H9 (cell line): ENCODE measurements around the gene SNN. TPM values are rescaled to one million over a fixed set of nuclear protein-coding genes. Genes with fewer than 3 reads are reported as not detected.

Experiments
- DNase-seq: peaks from one replicate; pipeline ENCODE4 v3.0.0-alpha.2; 2017
- H2AFZ ChIP-seq: one replicate; pipeline ENCODE4 v1.6.1; 2013; ENCODE audit warnings: mild to moderate bottlenecking, low read length, control low read depth, moderate library complexity
- H2AK5ac ChIP-seq: 2 replicates; pipeline ENCODE4 v1.6.1; 2013; ENCODE audit warnings: low read length, control low read depth, mixed read lengths; ENCODE audit not compliant: insufficient read length
- H2BK120ac ChIP-seq: one replicate; pipeline ENCODE4 v1.6.1; 2013; ENCODE audit warnings: low read depth, mild to moderate bottlenecking, low read length, control low read depth, inconsistent platforms; ENCODE audit not compliant: poor library complexity, severe bottlenecking
- H2BK12ac ChIP-seq: 2 replicates; pipeline ENCODE4 v1.6.1; 2013; ENCODE audit warnings: low read length, control low read depth, mixed read lengths, low read depth; ENCODE audit not compliant: insufficient read length
- H2BK15ac ChIP-seq: 2 replicates; pipeline ENCODE4 v1.6.1; 2013; ENCODE audit warnings: low read depth, low read length, control low read depth
- H2BK20ac ChIP-seq: one replicate; pipeline ENCODE4 v1.6.1; 2013; ENCODE audit warnings: low read depth, mild to moderate bottlenecking, low read length, control low read depth, inconsistent platforms; ENCODE audit not compliant: poor library complexity, severe bottlenecking
- H2BK5ac ChIP-seq: 2 replicates; pipeline ENCODE4 v1.6.1; 2013; ENCODE audit warnings: low read length, control low read depth, mixed read lengths; ENCODE audit not compliant: insufficient read length
- H3K14ac ChIP-seq: 2 replicates; pipeline ENCODE4 v1.6.1; 2013; ENCODE audit warnings: low read length, control low read depth; ENCODE audit not compliant: insufficient read depth
- H3K18ac ChIP-seq: 2 replicates; pipeline ENCODE4 v1.6.1; 2013; ENCODE audit warnings: low read depth, mild to moderate bottlenecking, mixed read lengths, low read length, control low read depth; ENCODE audit not compliant: insufficient read length
- H3K23ac ChIP-seq: 2 replicates; pipeline ENCODE4 v1.6.1; 2013; ENCODE audit warnings: low read length, control low read depth, mixed read lengths, low read depth; ENCODE audit not compliant: insufficient read length
- H3K23me2 ChIP-seq: 2 replicates; pipeline ENCODE4 v1.6.1; 2013; ENCODE audit warnings: low read depth, mild to moderate bottlenecking, mixed read lengths, low read length, control low read depth; ENCODE audit not compliant: insufficient read length, poor library complexity, severe bottlenecking
- H3K27ac ChIP-seq: 2 replicates; pipeline ENCODE4 v1.5.1; 2013; ENCODE audit warnings: low read length, control low read depth, mixed read lengths, low read depth; ENCODE audit not compliant: insufficient read length
- H3K27me3 ChIP-seq: 2 replicates; pipeline ENCODE4 v1.6.1; 2013; ENCODE audit warnings: low read length, control low read depth, inconsistent platforms; ENCODE audit not compliant: insufficient read depth
- H3K4ac ChIP-seq: 2 replicates; pipeline ENCODE4 v1.6.1; 2013; ENCODE audit warnings: low read depth, mild to moderate bottlenecking, control low read depth, inconsistent platforms, low read length, moderate library complexity
- H3K4me1 ChIP-seq: 2 replicates; pipeline ENCODE4 v1.6.1; 2013; ENCODE audit warnings: low read length, control low read depth, inconsistent platforms; ENCODE audit not compliant: insufficient read depth
- H3K4me2 ChIP-seq: 2 replicates; pipeline ENCODE4 v1.6.1; 2013; ENCODE audit warnings: low read length, control low read depth, mixed read lengths; ENCODE audit not compliant: insufficient read length, insufficient read depth
- H3K56ac ChIP-seq: 2 replicates; pipeline ENCODE4 v1.6.1; 2013; ENCODE audit warnings: low read depth, mild to moderate bottlenecking, mixed read lengths, low read length, control low read depth; ENCODE audit not compliant: insufficient read length
- H3K79me1 ChIP-seq: 2 replicates; pipeline ENCODE4 v1.6.1; 2013; ENCODE audit warnings: low read depth, mild to moderate bottlenecking, moderate library complexity, low read length, control low read depth, inconsistent platforms; ENCODE audit not compliant: insufficient read depth, poor library complexity, severe bottlenecking
- H3K79me2 ChIP-seq: 2 replicates; pipeline ENCODE4 v1.6.1; 2013; ENCODE audit warnings: low read length, control low read depth, inconsistent platforms; ENCODE audit not compliant: insufficient read depth
- H3K9ac ChIP-seq: 2 replicates; pipeline ENCODE4 v1.6.1; 2013; ENCODE audit warnings: low read length, control low read depth, mixed read lengths; ENCODE audit not compliant: insufficient read length; ENCODE audit errors: extremely low read depth
- H3K9me3 ChIP-seq: one replicate; pipeline ENCODE4 v1.6.1; 2013; ENCODE audit warnings: low read depth, low read length, inconsistent platforms; ENCODE audit not compliant: control insufficient read depth
- H3T11ph ChIP-seq: one replicate; pipeline ENCODE4 v1.6.1; 2013; ENCODE audit warnings: mild to moderate bottlenecking, low read length, control low read depth, inconsistent platforms
- H4K20me1 ChIP-seq: one replicate; pipeline ENCODE4 v1.6.1; 2013; ENCODE audit not compliant: control insufficient read depth, insufficient read length, insufficient read depth
- H4K5ac ChIP-seq: 2 replicates; pipeline ENCODE4 v1.6.1; 2013; ENCODE audit warnings: low read depth, mild to moderate bottlenecking, mixed read lengths, low read length, control low read depth; ENCODE audit not compliant: insufficient read length
- H4K8ac ChIP-seq: replicated peaks from 2 replicates; pipeline ENCODE4 v1.6.1; 2013; ENCODE audit warnings: low read length, control low read depth, mixed read lengths, low read depth; ENCODE audit not compliant: insufficient read length
- H4K91ac ChIP-seq: 2 replicates; pipeline ENCODE4 v1.6.1; 2013; ENCODE audit warnings: low read depth, mild to moderate bottlenecking, moderate library complexity, mixed read lengths, low read length, control low read depth; ENCODE audit not compliant: insufficient read length
- H3K27ac Mint-ChIP-seq, 3 experiments: 2 replicates in 2 of 3; 3 replicates in 1 of 3; pipeline ENCODE4 v1.8.0; 2020 to 2021; ENCODE audit warnings: mixed read lengths in 3 of 3, mild to moderate bottlenecking in 1 of 3, moderate library complexity in 1 of 3
- H3K27me3 Mint-ChIP-seq: 2 replicates; pipeline ENCODE4 v1.8.0; 2021; ENCODE audit warnings: low read depth, mild to moderate bottlenecking, moderate library complexity, mixed read lengths
- H3K36me3 Mint-ChIP-seq, 3 experiments: 2 replicates in 2 of 3; 3 replicates in 1 of 3; pipeline ENCODE4 v1.8.0; 2020 to 2021; ENCODE audit warnings: low read depth in 3 of 3, mixed read lengths in 3 of 3; ENCODE audit not compliant: insufficient read depth in 1 of 3
- H3K4me1 Mint-ChIP-seq, 2 experiments: 2 replicates each; pipeline ENCODE4 v1.8.0; 2020; ENCODE audit warnings: mixed read lengths in 2 of 2
- H3K4me3 Mint-ChIP-seq, 2 experiments: 2 replicates in 1 of 2; 3 replicates in 1 of 2; pipeline ENCODE4 v1.8.0; 2020 to 2021; ENCODE audit warnings: mild to moderate bottlenecking in 2 of 2, mixed read lengths in 2 of 2, moderate library complexity in 1 of 2
- H3K9me3 Mint-ChIP-seq, 2 experiments: 2 replicates in 1 of 2; 3 replicates in 1 of 2; pipeline ENCODE4 v1.8.0; 2020; ENCODE audit warnings: mild to moderate bottlenecking in 2 of 2, mixed read lengths in 2 of 2, moderate library complexity in 1 of 2
- WGBS: extraction: QIAGEN DNeasy Blood & Tissue Kit; methylation state at CpG from one replicate; pipeline ENCODE4 v1.1.7; 2013; ENCODE audit warnings: missing lambda C conversion rate, low lambda C conversion rate, mixed read lengths; ENCODE audit not compliant: insufficient read length; ENCODE audit errors: extremely low coverage; 5-methylcytosine and 5-hydroxymethylcytosine counted together
- total RNA-seq: library from RNA; stranded (reverse); gene quantifications from 2 replicates; pipeline ENCODE4 v1.2.1, GENCODE V29; 2021
- TF ChIP-seq, protein P1 (sequence below): fragments of 200-600 bp; sonication (generic); conservative IDR thresholded peaks from 3 replicates; pipeline ENCODE4 v1.8.0; 2021; ENCODE audit warnings: antibody characterized with exemption, mild to moderate bottlenecking

SNN gene
- total RNA-seq, 1 experiment from 2014 or later: 44.2 TPM

DNA sequence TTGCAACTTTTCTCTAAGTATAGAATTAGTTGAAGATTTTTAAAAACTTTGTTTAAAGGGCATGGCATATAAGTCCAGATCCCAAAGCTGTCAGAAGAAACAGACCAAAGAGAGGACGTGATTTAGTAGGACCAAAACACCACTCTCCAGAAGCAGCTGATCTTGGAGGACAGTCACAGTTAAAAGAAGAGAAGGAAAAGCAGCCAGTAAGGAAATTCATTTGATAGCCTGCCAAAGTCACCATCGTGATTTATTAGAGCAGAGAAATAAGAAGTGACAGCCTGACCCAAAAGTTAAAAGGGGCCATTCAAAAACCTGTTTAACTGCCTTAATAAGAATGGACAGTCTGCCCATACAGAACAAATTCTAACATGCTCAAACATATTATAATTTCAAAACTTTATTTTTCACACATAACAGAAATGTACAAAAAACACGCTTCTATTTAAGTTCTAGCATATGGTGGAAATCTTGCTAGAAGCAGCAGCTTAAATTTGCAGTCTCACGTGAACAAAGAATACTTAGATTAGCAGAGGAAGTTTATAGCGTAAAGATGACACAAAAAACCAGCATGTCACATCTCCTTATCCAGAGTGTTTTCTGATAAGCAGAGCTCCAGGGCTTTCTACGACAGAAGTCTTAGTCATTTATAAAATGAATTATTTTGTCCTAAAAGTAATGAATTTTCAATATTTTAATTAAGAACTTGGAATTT lies 37.2 kb downstream of the SNN start:
- Histone ChIP-seq H4K8ac (no peak overlapping the region), H3K18ac (no peak overlapping the region), H3K56ac (no peak overlapping the region), H3K14ac (no peak overlapping the region), H4K91ac (no peak overlapping the region), H2BK15ac (no peak overlapping the region), H3K4me2 (no peak overlapping the region), H3K4me1 (no peaks in the 10 kb centered on the region), H2AK5ac (no peak overlapping the region), H4K5ac (no peak overlapping the region), H2BK5ac (no peak overlapping the region), H3K4ac (no peak overlapping the region), H4K20me1 (no peaks in the 10 kb centered on the region), H3K79me2 (0 out of 2 replicates have a peak, but pooled peaks cover 2% of the 10 kb centered on the region), H3T11ph (no peak overlapping the region), H3K79me1 (no peaks in the 10 kb centered on the region), H3K27ac (no peak overlapping the region), H2BK120ac (no peak overlapping the region), H3K9ac (no peak overlapping the region), H2BK12ac (no peak overlapping the region), H2AFZ (no peak overlapping the region), H3K27me3 (no peaks in the 10 kb centered on the region), H2BK20ac (no peak overlapping the region), H3K9me3 (no peaks in the 10 kb centered on the region), H3K23ac (no peak overlapping the region), H3K23me2 (no peaks in the 10 kb centered on the region)
- Mint-ChIP-seq H3K36me3 (peaks cover 0 to 18% (median 10%) of the 10 kb centered on the region in 3 experiments; a peak in 3 of 7 replicates), H3K4me1 (no peaks in the 10 kb centered on the region), H3K27ac (no peak overlapping the region), H3K9me3 (no peaks in the 10 kb centered on the region), H3K4me3 (no peak overlapping the region), H3K27me3 (no peaks in the 10 kb centered on the region)
- TF ChIP-seq, protein P1, sequence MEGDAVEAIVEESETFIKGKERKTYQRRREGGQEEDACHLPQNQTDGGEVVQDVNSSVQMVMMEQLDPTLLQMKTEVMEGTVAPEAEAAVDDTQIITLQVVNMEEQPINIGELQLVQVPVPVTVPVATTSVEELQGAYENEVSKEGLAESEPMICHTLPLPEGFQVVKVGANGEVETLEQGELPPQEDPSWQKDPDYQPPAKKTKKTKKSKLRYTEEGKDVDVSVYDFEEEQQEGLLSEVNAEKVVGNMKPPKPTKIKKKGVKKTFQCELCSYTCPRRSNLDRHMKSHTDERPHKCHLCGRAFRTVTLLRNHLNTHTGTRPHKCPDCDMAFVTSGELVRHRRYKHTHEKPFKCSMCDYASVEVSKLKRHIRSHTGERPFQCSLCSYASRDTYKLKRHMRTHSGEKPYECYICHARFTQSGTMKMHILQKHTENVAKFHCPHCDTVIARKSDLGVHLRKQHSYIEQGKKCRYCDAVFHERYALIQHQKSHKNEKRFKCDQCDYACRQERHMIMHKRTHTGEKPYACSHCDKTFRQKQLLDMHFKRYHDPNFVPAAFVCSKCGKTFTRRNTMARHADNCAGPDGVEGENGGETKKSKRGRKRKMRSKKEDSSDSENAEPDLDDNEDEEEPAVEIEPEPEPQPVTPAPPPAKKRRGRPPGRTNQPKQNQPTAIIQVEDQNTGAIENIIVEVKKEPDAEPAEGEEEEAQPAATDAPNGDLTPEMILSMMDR: no peak
- DNase-seq: no peak
- no CpG with 5 or more reads among the region's 6 CpGs for WGBS
